GM18499 (cell line): ENCODE measurements around the gene PDCD1.

Experiments
- ATAC-seq: cut with Tn5 transposase; IDR thresholded peaks from one replicate; pipeline ENCODE4 v1.9.1; 2021; ENCODE audit warnings: moderate number of reproducible peaks; ENCODE audit not compliant: insufficient read depth, unreplicated experiment

The PDCD1 gene

DNA sequence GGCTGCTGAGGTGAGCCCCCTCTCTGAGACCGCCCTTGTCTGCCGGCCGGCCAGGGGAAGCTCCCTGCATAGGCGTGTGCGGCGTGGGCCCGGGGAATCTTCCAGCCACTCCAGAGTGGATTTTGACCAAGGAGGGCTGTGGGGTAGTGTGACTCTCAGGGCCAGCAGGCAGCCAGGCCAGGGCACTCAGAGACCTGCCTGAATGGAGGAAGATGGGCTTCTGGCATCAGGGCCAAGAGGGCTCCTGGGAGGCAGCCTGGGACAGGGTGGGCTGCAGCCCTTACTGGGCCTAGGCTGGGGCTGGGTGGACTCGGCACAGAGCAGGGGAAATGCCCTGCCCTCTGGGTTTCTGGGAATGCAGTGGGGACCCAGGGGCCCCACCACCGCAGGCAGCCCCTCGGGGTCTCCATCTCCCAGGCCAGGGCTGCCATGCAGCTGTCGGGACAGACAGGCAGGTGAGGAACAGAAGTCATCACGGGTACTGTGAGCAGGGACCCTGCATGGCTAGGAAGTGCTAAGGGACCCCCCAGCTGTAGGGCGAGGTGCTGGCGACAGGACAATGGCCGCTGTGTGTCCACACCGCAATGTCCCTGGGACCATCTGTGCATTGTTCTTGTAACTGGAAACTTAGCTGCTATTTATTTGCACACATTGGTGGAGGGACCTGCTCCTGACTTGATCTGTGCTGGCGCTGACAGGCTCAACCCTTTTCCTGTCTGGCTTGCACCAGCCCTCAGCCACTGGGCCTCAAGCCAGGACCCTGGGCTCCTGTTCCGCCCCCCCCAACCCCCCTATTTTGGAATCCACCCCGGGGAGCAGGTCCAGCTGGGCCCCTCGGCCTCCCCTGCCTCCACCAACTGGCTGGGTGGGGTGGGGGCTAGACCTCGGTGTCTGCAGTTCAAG, 4.1 kb downstream of the PDCD1 start:
- no peak for ATAC-seq

DNA sequence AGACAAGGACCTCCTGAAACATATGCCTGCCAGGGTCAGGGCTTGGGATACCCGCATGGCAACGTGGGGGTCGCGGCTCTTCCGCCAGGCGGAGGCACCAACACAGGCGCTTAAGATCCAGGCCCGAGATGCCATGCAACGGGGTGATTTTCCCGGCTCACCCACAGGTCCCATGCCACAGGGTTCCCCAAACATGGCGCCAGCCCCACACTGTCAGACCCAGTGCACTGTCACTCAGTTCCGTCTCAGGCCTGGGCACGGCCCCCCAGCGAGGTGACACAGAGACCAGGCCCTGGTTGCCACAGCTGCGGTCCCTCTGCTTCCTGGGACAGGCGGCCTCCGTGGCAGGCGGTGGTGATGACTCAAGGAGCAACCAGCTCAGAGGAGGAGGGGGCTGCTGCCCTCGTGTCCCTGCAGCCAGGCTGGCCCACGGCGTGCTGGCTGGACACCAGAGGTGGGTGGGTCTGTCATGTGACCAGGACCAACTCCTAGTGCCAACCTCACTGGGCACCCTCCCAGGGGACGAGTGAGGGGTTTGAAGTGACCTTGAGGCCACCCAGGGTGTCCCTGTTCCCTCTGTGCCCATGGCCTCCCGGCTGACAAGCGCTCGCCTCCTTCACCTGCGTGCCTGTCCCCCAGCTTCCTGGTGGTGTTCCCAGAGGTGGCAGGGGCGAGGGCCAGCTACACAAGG, 4.9 kb downstream of the PDCD1 start:
- no peak for ATAC-seq

GRCh38 chr2:241852981-241853631, 5.6 kb downstream of the PDCD1 start:
- ATAC-seq = no peak

DNA sequence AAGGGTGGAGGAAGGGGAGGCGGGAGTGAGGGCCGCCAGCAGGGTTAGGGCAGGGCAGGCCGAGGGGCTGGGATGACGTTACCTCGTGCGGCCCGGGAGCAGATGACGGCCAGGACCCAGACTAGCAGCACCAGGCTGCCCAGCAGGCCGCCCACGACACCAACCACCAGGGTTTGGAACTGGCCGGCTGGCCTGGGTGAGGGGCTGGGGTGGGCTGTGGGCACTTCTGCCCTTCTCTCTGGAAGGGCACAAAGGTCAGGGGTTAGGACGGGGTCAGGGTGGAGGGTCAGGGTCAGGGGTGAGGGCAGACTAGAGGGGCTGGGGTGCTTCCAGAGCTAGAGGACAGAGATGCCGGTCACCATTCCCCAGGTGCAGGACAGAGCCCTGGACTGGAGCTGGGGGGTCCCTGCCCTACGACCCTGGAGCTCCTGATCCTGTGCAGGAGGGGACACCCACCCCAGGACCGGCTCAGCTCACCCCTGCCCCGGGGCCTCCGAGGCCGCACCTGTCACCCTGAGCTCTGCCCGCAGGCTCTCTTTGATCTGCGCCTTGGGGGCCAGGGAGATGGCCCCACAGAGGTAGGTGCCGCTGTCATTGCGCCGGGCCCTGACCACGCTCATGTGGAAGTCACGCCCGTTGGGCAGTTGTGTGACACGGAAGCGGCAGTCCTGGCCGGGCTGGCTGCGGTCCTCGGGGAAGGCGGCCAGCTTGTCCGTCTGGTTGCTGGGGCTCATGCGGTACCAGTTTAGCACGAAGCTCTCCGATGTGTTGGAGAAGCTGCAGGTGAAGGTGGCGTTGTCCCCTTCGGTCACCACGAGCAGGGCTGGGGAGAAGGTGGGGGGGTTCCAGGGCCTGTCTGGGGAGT, 6.3 kb downstream of the PDCD1 start:
- no peak for ATAC-seq

GRCh38 chr2:241851325-241852115, 7.2 kb downstream of the PDCD1 start:
- no peak for ATAC-seq

DNA sequence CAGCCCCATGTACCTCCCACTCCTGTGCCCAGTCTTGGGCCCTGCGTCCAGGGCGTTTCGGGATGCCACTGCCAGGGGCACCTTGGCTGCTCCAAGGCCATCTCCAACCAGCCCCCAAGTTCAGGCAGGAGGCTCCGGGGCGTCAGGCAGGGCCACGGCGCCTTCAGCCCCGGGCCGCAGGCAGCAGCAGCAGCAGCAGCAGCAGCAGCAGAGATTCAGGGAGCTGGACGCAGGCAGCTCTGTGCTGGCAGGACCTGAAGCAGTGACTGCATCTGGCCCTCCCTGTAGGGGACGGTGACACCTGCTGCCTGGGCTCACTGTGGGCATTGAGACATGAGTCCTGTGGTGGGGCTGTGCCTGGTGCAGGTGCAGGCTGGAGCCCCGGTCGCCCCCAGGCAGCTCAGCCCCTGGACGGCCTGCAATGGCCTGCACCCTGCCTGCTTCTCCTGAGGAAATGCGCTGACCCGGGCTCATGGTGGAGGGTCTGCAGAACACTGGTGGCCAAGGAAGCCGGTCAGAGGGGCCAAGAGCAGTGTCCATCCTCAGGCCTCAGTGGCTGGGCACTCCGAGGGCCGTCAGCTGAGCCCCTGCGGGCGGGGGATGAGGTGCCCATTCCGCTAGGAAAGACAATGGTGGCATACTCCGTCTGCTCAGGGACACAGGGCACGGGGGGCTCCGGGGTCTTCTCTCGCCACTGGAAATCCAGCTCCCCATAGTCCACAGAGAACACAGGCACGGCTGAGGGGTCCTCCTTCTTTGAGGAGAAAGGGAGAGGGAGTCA, 8.0 kb downstream of the PDCD1 start:
- ATAC-seq = no peak

- ATAC-seq = no peak
Measured at GRCh38 chr2:241849616-241850543, 8.8 kb downstream of the PDCD1 start.

GRCh38 chr2:241848761-241849615, 9.7 kb downstream of the PDCD1 start:
- no peak for ATAC-seq

DNA sequence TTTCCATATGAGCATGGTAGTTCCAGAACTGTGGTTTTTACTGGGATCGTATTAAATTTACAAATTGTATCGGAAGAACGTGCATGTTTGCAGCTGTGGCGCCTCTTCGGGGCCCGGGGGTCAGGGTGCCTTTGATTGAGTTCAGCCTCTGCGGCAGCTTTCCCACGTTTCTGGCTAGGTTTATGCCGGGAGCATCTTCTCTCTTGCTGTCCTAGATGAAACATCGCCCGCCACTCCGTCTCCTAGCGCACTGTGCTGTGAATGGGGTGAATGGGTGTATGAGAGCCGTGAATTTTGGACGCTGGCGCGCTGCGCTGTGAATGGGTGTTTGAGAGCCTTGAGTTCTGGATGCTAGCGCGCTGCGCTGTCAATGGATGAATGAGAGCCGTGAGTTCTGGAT, 12.3 kb downstream of the PDCD1 start:
- ATAC-seq = no peak

DNA sequence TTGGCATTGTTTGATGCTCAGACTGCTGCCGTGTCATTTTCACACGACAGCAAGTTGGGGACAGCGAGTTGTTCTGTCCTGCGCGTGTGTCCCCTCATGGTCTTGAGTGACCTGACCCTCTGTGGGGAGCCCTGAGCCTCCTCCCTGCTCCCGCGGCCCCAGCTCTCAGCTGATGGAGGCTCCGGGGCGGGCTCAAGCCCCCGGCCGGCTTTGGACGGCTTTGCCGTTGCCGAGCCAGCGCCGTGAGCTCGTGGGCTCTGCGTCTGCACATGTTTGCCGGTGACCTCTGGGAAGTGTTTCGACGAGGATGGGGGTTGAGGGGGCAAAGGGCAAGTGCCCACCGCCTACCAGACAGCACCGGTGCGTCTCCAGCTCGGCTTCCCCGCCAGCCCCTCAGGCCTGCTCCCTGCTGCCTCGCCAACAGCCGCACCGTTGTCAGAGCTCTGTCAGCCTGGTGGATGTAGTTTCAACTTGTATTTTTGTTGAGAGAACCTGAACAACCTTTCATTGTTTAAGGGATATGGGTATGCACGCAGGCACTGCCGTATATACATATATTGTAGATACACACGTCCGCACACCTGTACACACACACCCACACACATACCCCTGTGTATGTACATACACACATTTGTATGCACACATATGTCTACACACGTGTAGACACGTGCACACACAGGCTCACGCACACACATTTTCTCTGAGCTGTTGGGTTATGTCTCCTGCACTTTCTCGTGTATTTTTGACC, 13.7 kb downstream of the PDCD1 start:
- no peak for ATAC-seq

GRCh38 chr2:241844066-241844728, 14.5 kb downstream of the PDCD1 start:
- ATAC-seq = no peak

- ATAC-seq = no peak
Measured at GRCh38 chr2:241843321-241844065, 15.2 kb downstream of the PDCD1 start.

- ATAC-seq = no peak
Measured at GRCh38 chr2:241842620-241843211, 16.0 kb downstream of the PDCD1 start.

DNA sequence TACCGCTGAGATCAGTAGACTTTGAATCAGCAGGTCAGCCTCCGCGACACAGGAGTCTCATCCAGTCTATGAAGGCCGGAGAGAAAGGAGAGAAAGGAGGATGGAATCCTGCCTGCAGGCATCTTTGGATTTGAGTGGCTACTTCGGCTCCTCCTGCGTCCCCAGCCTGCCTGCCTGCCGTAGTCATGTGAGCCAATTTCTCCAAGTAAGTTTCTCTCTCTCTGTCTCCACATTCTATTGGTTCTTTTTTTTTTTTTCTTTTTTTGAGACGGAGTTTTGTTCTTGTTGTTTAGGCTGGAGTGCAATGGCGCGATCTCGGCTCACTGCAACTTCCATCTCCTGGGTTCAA, 16.7 kb downstream of the PDCD1 start:
- ATAC-seq = no peak
